Panc1 (cell line): ENCODE data around the gene SEPTIN8. TPM values are rescaled to one million over a fixed set of nuclear protein-coding genes. Genes with fewer than 3 reads are reported as not detected.

ENCODE experiments used
- ATAC-seq: fragments of 200-7000 bp; cut with Tn5 transposase; 2 replicates; pipeline ENCODE4 v1.9.1; 2020; ENCODE audit warnings: mild to moderate bottlenecking, moderate library complexity
- BruUV-seq: library from RNA; stranded (reverse); fragments of 400-500 nt; replicated peaks from 2 replicates; lab custom pipeline; 2021; lab: Mats Ljungman, UMichigan
- CTCF ChIA-PET: fragments of 300-600 bp; sonication (Branson Sonifier 250); formaldehyde crosslinking; loops from one replicate; lab custom pipeline; 2022; ENCODE audit warnings: antibody characterized with exemption; lab: Charles Lee
- POLR2A ChIA-PET: fragments of 300-600 bp; sonication (Branson Sonifier 250); formaldehyde crosslinking; loops from one replicate; lab custom pipeline; 2022; ENCODE audit warnings: antibody characterized with exemption; lab: Charles Lee
- DNase-seq: peaks from one replicate; pipeline ENCODE4 v3.0.0-alpha.2; 2010; ENCODE audit warnings: low read depth, low spot score
- H3K27ac ChIP-seq: 2 replicates; pipeline ENCODE4 v1.5.1; 2011; ENCODE audit warnings: mild to moderate bottlenecking, low read length, inconsistent platforms
- H3K27me3 ChIP-seq: fragments of 200-500 bp; sonication (Bioruptor generic); 2 replicates; pipeline ENCODE4 v1.6.0; 2014; ENCODE audit warnings: low read length, inconsistent platforms; ENCODE audit not compliant: control insufficient read depth, insufficient read depth
- H3K36me3 ChIP-seq: fragments of 200-500 bp; sonication (Bioruptor generic); 2 replicates; pipeline ENCODE4 v1.5.1; 2014; ENCODE audit warnings: inconsistent platforms, mild to moderate bottlenecking, low read length, moderate library complexity; ENCODE audit not compliant: control insufficient read depth, insufficient read depth
- H3K4me1 ChIP-seq: 2 replicates; pipeline ENCODE4 v1.5.1; 2011; ENCODE audit warnings: inconsistent platforms, mild to moderate bottlenecking, low read length, moderate library complexity; ENCODE audit not compliant: control insufficient read depth, insufficient read depth
- H3K4me3 ChIP-seq, 2 experiments: 2 replicates each; pipeline ENCODE4 v1.5.1; 2011 to 2012; ENCODE audit warnings: low read depth in 2 of 2, low read length in 2 of 2, mild to moderate bottlenecking in 2 of 2, inconsistent platforms in 1 of 2, moderate library complexity in 1 of 2
- H3K9me3 ChIP-seq: fragments of 200-500 bp; sonication (Bioruptor generic); 2 replicates; pipeline ENCODE4 v1.5.1; 2014; ENCODE audit warnings: low read depth, mild to moderate bottlenecking, inconsistent platforms, low read length, moderate library complexity; ENCODE audit not compliant: control insufficient read depth, insufficient read depth
- POLR2AphosphoS5 ChIP-seq: IDR thresholded peaks from 2 replicates; pipeline ENCODE4 v1.6.1; 2012; ENCODE audit warnings: mild to moderate bottlenecking, low read depth, low read length, moderate library complexity
- SIN3A ChIP-seq: IDR thresholded peaks from 2 replicates; pipeline ENCODE4 v1.6.1; 2012; ENCODE audit warnings: low read depth, mild to moderate bottlenecking, low read length, moderate library complexity, borderline replicate concordance; ENCODE audit not compliant: insufficient read depth
- TCF7L2 ChIP-seq: IDR thresholded peaks from 2 replicates; pipeline ENCODE4 v1.6.1; 2011; ENCODE audit warnings: mild to moderate bottlenecking, low read depth, low read length, inconsistent platforms
- in situ Hi-C: cut with HindIII; loops from 2 replicates; pipeline ENCODE4 v1.10.0; 2016; ENCODE audit warnings: low sequenced_read_pairs, low pct_unique_long_range_greater_than_20kb
- intact Hi-C: fragments of 100-400 bp; cut with micrococcal nuclease; formaldehyde crosslinking; loops from one replicate; pipeline ENCODE4 v1.10.0; 2022; ENCODE audit not compliant: unreplicated experiment
- total RNA-seq: library from RNA; stranded (reverse); gene quantifications from one replicate; pipeline ENCODE4 v1.2.1, GENCODE V29; 2021; ENCODE audit not compliant: unreplicated experiment
- TF ChIP-seq, protein P1 (sequence below): fragments of 450-650 bp; IDR thresholded peaks from 2 replicates; pipeline ENCODE4 v1.5.1; 2017; ENCODE audit warnings: mild to moderate bottlenecking
- TF ChIP-seq, protein P2 (sequence below), 2 experiments: IDR thresholded peaks; 2 replicates each; pipeline ENCODE4 v1.6.1; 2011 to 2012; ENCODE audit warnings: low read depth in 2 of 2, control low read depth in 1 of 2, low read length in 1 of 2, mild to moderate bottlenecking in 1 of 2, moderate library complexity in 1 of 2; ENCODE audit not compliant: insufficient read depth in 1 of 2

The SEPTIN8 gene
- total RNA-seq, 1 experiment from 2014 or later, result 22.8 TPM

- TF ChIP-seq SIN3A (no peak), POLR2AphosphoS5 (no peak), TCF7L2 (no peak)
- TF ChIP-seq, protein P1, sequence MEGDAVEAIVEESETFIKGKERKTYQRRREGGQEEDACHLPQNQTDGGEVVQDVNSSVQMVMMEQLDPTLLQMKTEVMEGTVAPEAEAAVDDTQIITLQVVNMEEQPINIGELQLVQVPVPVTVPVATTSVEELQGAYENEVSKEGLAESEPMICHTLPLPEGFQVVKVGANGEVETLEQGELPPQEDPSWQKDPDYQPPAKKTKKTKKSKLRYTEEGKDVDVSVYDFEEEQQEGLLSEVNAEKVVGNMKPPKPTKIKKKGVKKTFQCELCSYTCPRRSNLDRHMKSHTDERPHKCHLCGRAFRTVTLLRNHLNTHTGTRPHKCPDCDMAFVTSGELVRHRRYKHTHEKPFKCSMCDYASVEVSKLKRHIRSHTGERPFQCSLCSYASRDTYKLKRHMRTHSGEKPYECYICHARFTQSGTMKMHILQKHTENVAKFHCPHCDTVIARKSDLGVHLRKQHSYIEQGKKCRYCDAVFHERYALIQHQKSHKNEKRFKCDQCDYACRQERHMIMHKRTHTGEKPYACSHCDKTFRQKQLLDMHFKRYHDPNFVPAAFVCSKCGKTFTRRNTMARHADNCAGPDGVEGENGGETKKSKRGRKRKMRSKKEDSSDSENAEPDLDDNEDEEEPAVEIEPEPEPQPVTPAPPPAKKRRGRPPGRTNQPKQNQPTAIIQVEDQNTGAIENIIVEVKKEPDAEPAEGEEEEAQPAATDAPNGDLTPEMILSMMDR, result no peak
- TF ChIP-seq, protein P2, sequence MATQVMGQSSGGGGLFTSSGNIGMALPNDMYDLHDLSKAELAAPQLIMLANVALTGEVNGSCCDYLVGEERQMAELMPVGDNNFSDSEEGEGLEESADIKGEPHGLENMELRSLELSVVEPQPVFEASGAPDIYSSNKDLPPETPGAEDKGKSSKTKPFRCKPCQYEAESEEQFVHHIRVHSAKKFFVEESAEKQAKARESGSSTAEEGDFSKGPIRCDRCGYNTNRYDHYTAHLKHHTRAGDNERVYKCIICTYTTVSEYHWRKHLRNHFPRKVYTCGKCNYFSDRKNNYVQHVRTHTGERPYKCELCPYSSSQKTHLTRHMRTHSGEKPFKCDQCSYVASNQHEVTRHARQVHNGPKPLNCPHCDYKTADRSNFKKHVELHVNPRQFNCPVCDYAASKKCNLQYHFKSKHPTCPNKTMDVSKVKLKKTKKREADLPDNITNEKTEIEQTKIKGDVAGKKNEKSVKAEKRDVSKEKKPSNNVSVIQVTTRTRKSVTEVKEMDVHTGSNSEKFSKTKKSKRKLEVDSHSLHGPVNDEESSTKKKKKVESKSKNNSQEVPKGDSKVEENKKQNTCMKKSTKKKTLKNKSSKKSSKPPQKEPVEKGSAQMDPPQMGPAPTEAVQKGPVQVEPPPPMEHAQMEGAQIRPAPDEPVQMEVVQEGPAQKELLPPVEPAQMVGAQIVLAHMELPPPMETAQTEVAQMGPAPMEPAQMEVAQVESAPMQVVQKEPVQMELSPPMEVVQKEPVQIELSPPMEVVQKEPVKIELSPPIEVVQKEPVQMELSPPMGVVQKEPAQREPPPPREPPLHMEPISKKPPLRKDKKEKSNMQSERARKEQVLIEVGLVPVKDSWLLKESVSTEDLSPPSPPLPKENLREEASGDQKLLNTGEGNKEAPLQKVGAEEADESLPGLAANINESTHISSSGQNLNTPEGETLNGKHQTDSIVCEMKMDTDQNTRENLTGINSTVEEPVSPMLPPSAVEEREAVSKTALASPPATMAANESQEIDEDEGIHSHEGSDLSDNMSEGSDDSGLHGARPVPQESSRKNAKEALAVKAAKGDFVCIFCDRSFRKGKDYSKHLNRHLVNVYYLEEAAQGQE (IDR thresholded peaks at IDR 0.05; ENCODE audit: insufficient read depth in 1 of 2, low read depth in 2 of 2, low read length in 1 of 2), result no peak
- intact Hi-C loops, result no loop called here
- ChIA-PET POLR2A (interaction anchor here (0.6 kb wide), 1 partner anchor 428 kb away, joined by 15 read pairs; no protein-coding TSS in a partner anchor), CTCF (interaction anchor here (0.7 kb wide), 1 partner anchor 21 kb away, joined by 3 read pairs; no protein-coding TSS in a partner anchor)
- no peak for ATAC-seq
- no TSS peak for BruUV-seq
- H3K4me3 ChIP-seq, result no peak overlapping the region
- no peak for DNase-seq
- H3K4me1 ChIP-seq, result no peaks in the 10 kb centered on the region
- no peak overlapping the region for H3K27ac ChIP-seq
- in situ Hi-C loops, result no loop called here
- no peaks in the 10 kb centered on the region for H3K9me3 ChIP-seq
- H3K36me3 ChIP-seq, result no peaks in the 10 kb centered on the region
- H3K27me3 ChIP-seq, result no peaks in the 10 kb centered on the region; the same call in 1 of the 2 replicates
These were observed 22.4 kb upstream of the SEPTIN8 start for GRCh38 chr5:132799392-132799791.

DNA sequence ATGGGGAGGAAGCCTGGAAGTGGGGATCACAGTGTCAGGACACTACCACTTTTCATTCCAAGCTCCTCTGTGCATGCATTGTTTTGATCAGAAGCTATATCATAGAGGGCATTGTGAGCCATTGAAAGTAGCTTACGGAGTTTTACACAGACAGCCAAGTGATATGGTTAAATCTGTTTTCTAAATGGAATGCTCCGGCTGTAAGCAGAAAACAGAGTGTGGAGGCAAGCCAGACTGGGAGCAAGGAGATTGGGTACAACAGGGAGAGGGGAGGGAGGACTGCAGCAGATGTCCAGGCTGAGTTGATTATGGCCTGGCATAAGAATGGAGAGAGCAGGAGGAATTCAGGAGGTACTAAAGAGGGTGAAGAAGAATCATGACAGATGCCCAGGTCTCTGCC is 20.6 kb upstream of the SEPTIN8 start:
- ChIA-PET CTCF (interaction anchor here (0.7 kb wide), 1 partner anchor 258 kb away, joined by 7 read pairs; no protein-coding TSS in a partner anchor), POLR2A (no interaction called here)
- Histone ChIP-seq H3K27me3 (no peaks in the 10 kb centered on the region; the same call in 1 of the 2 replicates), H3K36me3 (no peaks in the 10 kb centered on the region), H3K9me3 (no peaks in the 10 kb centered on the region), H3K27ac (no peak overlapping the region), H3K4me1 (no peaks in the 10 kb centered on the region), H3K4me3 (no peak overlapping the region)
- TF ChIP-seq, protein P2 (IDR thresholded peaks at IDR 0.05; ENCODE audit: insufficient read depth in 1 of 2, low read depth in 2 of 2, low read length in 1 of 2), result no peak
- TF ChIP-seq POLR2AphosphoS5, result no peak
- TF ChIP-seq SIN3A, result no peak
- TF ChIP-seq, protein P1, result no peak
- no peak for TF ChIP-seq TCF7L2
- in situ Hi-C loops (no loop called here), intact Hi-C loops (no loop called here)
- ATAC-seq (no peak), DNase-seq (no peak)
- no TSS peak for BruUV-seq
